Activated gamma-delta T cell treated with anti-CD3 and anti-CD28 coated beads, Interleukin-2, amount 50 U/mL, for 16 hours (primary cell): ENCODE data around the gene NT5C3A.
"Not testable (repeated sequence)": the region's sequence is repeated elsewhere in the genome, so short reads cannot be mapped to it uniquely, and the experiment has no call there.

Source experiments
- DNase-seq: peaks from one replicate; pipeline ENCODE4 v3.0.0-alpha.2; 2020; ENCODE audit warnings: low read depth

NT5C3A gene

GRCh38 chr7:33062023-33062781, at the start of gene NT5C3A:
Gene NT5C3A (minus strand): TSS chr7:33062776. CDS start chr7:33062705, 71 bp downstream.
- DNase-seq: peak; percentile 9

DNA sequence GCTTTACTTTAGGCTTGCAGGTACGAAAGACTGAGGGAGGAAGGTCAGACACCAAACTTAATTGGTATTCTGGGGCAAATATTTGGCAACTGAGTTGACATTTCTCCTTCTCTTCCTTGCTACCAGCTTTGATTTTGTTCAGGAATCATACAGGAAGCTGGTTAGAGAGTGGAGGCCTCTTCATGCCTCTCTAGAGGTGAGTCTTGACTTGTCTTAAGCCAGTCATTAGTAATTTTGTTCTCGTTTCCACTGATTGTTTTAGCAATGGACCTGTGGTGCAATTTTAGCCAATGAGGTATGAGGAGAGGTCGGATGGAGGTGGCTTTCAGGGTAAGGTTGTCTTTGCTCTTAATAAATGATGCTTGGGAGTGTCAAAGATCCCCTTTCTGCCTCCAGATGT, 49.0 kb upstream of the NT5C3A start:
- DNase-seq: no peak

GRCh38 chr7:33109758-33110238, 47.2 kb upstream of the NT5C3A start:
- DNase-seq: no peak

DNA sequence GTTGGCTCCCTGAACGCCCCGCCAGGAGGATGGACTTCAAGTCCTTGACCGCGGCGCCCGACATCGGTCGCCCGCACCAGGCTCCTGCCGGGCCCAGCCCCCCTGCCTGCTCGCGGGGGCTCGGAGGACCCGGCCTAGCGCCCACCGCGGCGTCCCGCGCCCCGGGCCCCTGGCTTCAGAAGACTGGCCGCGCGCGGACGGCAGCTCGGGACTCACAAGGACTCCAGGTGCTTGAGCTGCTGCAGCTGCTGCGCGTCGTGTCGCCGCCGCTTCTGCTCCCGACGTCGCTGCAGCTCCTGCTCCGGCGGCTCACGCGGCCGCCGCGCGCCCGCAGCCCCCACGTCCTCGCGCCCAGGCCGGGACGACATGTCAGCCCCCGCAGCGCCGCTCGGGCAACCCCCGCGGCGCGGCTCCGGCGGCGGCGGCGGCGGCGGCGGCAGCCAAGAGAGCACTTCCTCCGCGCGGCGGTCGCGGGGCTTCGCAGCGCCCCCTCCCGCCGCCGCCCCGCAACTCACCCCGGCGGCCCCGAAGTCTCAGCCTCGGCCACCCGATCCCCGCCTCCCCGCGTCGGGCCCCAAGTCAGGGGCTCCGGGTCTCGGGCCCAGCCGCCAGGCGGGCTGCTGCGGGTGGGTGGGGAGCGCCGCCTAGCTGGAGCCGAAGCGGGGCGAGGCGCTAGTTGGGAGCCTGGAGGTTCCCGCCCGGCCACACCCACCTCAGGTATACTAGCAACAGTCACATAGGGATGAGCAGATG, 46.6 kb upstream of the NT5C3A start, which contains the start of gene RP9:
RP9 (minus strand) TSS at position 400 of the 753 bp plus-strand sequence; CDS start at position 368, 32 bp downstream.
- DNase-seq: peak; percentile 57

- no peak for DNase-seq
Measured at GRCh38 chr7:33108554-33109004, 46.0 kb upstream of the NT5C3A start.

DNA sequence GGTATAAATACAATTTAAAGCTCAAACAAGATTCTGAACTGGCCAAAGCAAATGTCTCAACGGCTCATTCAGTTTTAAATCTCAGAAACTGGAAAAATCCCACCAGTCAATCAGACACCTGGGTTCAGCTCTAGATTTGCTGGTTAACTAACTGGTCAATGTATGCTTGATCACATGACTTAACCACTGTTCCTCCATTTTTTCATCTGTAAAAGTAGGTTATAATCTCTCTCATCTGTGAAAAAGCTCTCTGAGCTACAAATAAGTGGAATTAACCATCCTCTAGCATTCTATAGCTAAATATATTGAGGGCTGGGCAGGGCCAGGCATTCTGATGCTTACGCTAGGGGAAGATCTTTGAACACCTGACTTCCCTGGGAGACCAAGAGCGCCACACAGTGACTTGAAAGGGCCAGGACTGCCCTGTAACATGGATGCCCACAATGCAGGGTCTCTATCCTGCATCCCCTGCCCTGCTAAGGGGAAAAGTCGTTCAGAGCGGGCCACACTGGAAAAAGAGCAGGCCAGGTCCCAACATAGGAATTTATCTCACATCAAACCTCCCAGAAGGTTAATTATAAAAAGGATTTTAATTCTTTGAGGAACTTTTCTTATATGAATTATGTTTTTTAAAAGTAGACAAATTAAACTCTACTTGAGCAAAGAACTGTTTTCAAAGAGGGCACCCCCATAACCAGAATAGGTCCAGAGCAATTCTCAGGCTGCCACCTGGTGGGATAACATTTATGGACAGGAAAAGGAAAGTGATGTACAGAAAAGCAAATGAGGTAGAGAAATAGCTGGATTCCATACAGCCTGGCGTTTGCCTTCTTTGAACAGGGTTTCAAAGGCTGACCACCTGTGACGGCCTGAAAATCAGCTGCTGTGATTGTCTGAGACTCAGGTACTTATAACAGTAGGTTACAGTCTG, 44.8 kb upstream of the NT5C3A start:
- no peak for DNase-seq

DNA sequence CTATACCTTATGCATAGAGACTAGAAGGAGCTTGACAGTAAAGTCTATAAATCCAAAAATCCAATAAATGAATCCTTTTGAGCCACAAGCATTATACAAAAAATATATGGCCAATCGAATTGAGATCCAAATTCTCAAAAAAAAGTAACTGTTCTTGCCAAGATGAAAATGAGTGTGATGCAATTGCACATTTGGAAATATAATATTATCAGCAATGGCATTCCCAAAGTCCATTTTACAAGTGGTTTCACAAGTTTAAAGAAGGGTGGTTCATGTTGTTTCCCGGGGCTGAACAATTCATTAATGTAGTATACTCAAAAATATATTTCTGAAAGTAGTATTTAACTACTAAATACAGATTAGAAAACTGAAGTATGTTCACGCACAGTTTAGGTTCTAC, 39.3 kb upstream of the NT5C3A start:
- no peak for DNase-seq

GRCh38 chr7:33100770-33101169, 38.2 kb upstream of the NT5C3A start:
- DNase-seq: no peak

DNA sequence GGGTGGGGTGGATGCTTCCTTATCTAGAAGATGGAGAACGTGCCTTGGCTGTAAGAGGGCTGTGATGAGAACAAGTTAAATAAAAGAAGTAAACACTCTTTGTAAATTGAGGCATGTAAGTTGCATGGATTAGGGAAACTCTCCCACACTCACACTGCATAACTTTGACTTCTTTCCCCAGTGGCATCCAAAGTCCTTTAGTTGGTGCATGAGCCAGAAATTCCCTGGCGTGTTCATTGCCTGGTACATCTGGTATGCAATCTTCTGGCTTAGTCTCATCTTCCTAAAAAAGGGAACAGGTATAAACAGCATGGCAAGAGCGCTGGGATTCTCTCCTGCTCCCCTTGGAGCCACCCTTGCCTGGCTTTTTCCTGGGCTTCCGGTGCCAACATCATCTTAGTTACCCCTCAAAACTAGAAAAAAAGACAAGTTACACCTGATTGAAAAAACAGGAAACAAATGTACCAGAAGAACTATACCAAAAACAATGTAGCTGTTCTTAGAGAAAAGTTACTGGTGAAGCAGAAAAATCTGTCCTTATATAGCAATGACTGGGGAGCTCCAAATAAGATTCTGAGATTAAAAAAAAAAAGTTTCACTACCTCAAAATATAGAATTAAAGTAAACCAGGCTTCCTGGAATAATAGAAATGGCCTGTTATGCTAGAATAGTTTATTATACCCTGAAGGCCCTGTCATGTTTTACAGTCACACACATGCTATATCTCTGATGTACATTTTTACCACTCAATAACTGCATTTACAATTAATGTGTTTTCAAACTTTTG, 36.8 kb upstream of the NT5C3A start:
- DNase-seq: no peak

GRCh38 chr7:33094745-33095275, 32.2 kb upstream of the NT5C3A start:
- DNase-seq: not testable (repeated sequence)

GRCh38 chr7:33093266-33093665, 30.7 kb upstream of the NT5C3A start:
- DNase-seq: no peak

DNA sequence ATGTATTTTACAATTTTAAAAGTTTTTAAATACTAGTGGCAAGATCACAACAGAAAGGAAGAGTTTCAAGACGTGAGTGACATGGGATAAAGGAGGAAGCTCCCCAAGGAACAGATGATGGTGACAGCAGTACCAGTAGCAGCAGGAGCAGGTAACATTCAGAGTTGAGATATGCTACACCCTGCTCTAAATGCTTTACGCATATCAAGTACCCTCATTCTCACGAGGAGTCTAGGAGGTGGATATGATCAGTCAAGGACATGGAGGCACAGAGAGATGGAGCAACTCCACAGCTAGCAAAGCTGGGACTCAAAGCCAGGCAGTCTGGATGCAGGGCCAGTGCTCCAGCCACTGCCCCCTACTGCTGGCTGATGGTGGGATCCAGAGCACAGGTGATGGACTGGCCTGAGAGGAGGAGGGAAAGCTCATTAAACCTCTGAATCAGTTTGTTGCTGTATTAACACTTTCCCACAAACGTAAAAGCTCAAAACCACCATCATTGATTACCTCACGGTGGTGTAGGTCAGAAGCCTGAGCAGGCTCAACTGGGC, 29.1 kb upstream of the NT5C3A start:
- no peak for DNase-seq

GRCh38 chr7:33091111-33091531, 28.5 kb upstream of the NT5C3A start:
- no peak for DNase-seq

DNA sequence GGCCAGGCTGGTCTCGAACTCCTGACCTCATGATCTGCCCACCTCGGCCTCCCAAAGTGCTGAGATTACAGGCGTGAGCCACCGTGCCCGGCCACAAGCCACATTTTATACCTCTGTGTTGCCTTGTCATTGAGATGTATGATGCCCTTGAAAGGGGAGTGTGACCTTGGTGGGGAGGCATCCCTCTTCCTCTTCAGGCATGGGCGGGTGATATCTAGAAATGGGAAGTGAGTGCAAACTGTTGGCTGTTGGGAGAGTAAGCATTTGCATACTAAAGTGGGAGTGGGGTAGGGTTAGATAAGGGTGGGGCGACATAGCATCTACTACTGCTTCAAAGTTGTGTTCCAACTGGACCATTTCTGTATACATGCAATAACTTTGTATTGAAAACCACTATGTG, 26.6 kb upstream of the NT5C3A start:
- no peak for DNase-seq

GRCh38 chr7:33087858-33088257, 25.3 kb upstream of the NT5C3A start:
- no peak for DNase-seq

- DNase-seq: no peak
Measured at GRCh38 chr7:33087356-33087755, 24.8 kb upstream of the NT5C3A start.

DNA sequence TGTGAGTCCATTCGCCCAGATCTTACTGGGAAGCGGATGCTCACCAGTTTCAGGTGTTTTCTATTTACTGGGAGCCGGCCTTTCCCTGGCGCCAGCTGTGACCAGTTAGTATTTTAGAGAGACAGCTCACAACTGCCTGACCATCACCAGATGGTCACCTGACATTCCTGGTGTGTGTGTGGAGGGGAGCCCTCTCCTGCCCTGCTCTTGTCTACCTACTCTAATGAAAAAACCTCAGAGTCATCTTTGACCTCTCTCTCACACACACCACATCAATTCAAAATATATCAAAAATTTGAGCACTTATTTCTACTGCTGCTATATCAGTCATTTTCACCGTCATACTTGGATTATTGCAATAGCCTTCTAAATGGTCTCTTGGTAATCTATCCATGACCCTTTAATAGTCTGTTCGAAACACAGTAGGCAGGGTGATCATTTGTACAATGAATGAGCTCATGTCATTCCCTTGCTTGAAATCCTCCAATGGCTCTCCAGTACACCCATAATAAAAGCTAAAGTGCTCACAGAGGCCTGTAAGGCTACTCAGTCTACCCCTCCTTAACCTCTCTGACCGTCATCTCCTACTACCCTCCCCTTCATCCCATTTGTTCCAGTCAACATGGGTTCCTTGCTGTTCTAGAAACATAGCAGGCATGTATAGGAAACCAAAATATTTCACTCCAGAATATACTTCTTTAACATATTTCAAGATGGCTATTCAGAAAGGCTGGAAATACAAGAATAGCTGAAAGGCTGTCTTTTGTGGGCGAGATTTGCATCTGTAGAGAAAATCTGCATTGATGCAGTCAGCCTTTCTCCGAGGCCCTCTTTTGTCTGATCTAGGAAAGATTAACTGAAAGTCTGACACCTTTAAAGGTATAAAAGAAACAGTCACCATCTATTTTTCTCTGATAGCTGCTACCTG, 17.5 kb upstream of the NT5C3A start:
- no peak for DNase-seq

DNA sequence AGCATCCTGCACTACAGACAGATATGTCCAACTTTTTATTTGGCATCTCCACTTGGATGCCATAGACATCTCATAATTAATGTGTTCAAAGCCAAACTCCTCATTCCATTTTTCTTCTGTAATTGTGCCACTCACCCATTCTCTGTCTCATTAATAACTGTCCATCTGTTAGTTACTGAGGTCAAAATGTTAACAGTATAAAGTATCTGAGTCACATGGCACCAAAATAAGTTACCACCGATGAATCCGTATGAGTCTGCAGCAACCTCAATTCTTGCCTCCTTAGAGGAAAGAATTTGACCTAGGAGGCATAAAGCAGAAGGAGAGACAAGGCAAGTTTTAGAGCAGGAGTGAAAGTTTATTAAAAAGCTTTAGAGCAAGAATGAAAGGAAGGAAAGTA, 16.5 kb upstream of the NT5C3A start:
- no peak for DNase-seq

GRCh38 chr7:33076737-33077136, 14.2 kb upstream of the NT5C3A start:
- DNase-seq: no peak
